ENCODE measurements around the gene ANKS3. TPM values are rescaled to one million over a fixed set of nuclear protein-coding genes. Genes with fewer than 3 reads are reported as not detected.

ANKS3 gene
- total RNA-seq, 2 experiments from 2014 or later = 17.6 to 21.7 TPM

DNA sequence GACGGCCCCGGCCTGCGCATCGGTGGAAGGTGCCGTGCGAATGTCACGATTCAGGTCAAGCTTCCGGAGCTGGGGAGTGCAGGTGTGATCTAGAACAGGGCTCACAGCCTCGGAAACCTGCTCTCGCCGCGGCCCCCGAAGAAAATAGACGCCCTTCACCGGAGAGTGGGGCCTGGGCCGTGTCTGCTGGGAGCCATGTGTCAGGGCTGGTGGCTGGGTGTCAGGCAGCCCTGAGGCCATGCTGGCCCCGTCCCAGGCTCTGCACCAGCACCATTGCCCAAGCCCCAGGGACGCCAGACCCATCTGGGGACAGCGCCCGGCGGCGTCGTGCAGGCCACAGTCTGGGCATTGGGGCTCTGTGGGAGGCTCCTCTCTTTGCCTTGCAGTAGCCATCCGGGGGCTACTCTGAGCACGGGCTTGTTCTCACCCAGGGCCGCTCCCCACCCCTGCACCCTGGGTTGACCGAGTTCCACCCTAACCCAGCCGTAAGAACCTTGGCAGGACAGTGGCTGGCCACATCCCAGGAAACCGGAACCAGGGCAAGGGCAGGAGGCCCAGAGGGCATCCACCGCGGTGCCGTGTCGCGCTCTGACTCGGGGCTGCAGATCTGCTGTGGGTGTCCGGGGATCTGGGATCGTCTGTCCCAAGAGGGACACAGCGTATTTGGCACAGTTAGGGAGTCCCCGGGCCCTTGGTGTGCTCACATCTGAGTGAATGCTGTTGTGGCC, 46.0 kb downstream of the ANKS3 start:
- intact Hi-C loops (cut with micrococcal nuclease; ENCODE audit: unreplicated experiment) = no loop called here
- Histone ChIP-seq H3K4me3 (ENCODE audit: low read depth, low read length, poor library complexity, severe bottlenecking) (no peak overlapping the region), H3K9me3 (ENCODE audit: low read length) (no peaks in the 10 kb centered on the region), H3K4me1 (ENCODE audit: insufficient read depth, low read length, poor library complexity, severe bottlenecking) (peaks cover 6% of the 10 kb centered on the region), H4K20me1 (ENCODE audit: insufficient read depth, low read length) (no peaks in the 10 kb centered on the region), H3K9me2 (ENCODE audit: insufficient read depth, low read length) (no peaks in the 10 kb centered on the region), H3K36me3 (ENCODE audit: insufficient read depth, low read length) (no peaks in the 10 kb centered on the region), H3K4me2 (ENCODE audit: low read length) (no peak overlapping the region), H2AFZ (ENCODE audit: low read length) (no peak overlapping the region), H3K27ac (ENCODE audit: low read depth, low read length, poor library complexity, severe bottlenecking) (no peak overlapping the region), H3K79me2 (ENCODE audit: insufficient read depth, low read depth, low read length) (no peaks in the 10 kb centered on the region)
- TF ChIP-seq EZH2phosphoT487 (IDR thresholded peaks at IDR 0.05; ENCODE audit: borderline replicate concordance, low read depth, low read length) = no peak
- TF ChIP-seq, protein P1, sequence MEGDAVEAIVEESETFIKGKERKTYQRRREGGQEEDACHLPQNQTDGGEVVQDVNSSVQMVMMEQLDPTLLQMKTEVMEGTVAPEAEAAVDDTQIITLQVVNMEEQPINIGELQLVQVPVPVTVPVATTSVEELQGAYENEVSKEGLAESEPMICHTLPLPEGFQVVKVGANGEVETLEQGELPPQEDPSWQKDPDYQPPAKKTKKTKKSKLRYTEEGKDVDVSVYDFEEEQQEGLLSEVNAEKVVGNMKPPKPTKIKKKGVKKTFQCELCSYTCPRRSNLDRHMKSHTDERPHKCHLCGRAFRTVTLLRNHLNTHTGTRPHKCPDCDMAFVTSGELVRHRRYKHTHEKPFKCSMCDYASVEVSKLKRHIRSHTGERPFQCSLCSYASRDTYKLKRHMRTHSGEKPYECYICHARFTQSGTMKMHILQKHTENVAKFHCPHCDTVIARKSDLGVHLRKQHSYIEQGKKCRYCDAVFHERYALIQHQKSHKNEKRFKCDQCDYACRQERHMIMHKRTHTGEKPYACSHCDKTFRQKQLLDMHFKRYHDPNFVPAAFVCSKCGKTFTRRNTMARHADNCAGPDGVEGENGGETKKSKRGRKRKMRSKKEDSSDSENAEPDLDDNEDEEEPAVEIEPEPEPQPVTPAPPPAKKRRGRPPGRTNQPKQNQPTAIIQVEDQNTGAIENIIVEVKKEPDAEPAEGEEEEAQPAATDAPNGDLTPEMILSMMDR (conservative IDR thresholded peaks at IDR 0.05; ENCODE audit: low read length) = no peak
- DNase-seq (ENCODE audit: low spot score) = no peak
- CTCF ChIA-PET (ENCODE audit: unreplicated experiment) = no interaction called here
- BruUV-seq (replicated peaks) = no TSS peak
- POLR2A ChIA-PET = no interaction called here

DNA sequence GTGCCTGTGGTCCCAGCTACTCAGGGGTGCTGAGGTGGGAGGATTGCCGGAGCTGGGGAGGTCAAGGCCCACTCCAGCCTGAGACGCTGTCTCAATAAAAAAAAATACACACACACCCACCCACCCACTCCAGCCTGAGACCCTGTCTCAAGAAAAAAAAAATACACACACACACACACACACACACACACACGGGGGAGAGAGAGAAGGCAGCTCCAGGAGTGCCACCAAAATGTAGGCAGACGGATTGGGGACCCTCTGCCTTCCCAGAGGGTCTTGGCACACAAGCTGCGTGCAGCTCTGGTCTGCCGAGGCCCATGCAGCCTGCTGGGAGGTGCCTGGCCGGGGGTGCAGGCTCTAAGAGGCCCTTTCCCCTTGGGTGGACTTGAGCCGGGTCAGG, 46.7 kb downstream of the ANKS3 start:
- CTCF ChIA-PET (ENCODE audit: unreplicated experiment) = no interaction called here
- no peaks in the 10 kb centered on the region for H3K79me2 ChIP-seq (ENCODE audit: insufficient read depth, low read depth, low read length)
- no peaks in the 10 kb centered on the region for H4K20me1 ChIP-seq (ENCODE audit: insufficient read depth, low read length)
- no peaks in the 10 kb centered on the region for H3K9me2 ChIP-seq (ENCODE audit: insufficient read depth, low read length)
- POLR2A ChIA-PET = no interaction called here
- intact Hi-C loops (cut with micrococcal nuclease; ENCODE audit: unreplicated experiment) = no loop called here
- DNase-seq (ENCODE audit: low spot score) = no peak
- no peak overlapping the region for H3K27ac ChIP-seq (ENCODE audit: low read depth, low read length, poor library complexity, severe bottlenecking)
- TF ChIP-seq, protein P1 (conservative IDR thresholded peaks at IDR 0.05; ENCODE audit: low read length) = no peak
- TF ChIP-seq EZH2phosphoT487 (IDR thresholded peaks at IDR 0.05; ENCODE audit: borderline replicate concordance, low read depth, low read length) = no peak
- no TSS peak for BruUV-seq (replicated peaks)
- no peak overlapping the region for H2AFZ ChIP-seq (ENCODE audit: low read length)
- H3K4me3 ChIP-seq (ENCODE audit: low read depth, low read length, poor library complexity, severe bottlenecking) = no peak overlapping the region
- H3K4me2 ChIP-seq (ENCODE audit: low read length) = no peak overlapping the region
- no peaks in the 10 kb centered on the region for H3K9me3 ChIP-seq (ENCODE audit: low read length)
- H3K36me3 ChIP-seq (ENCODE audit: insufficient read depth, low read length) = no peaks in the 10 kb centered on the region
- H3K4me1 ChIP-seq (ENCODE audit: insufficient read depth, low read length, poor library complexity, severe bottlenecking) = no peaks in the 10 kb centered on the region

DNA sequence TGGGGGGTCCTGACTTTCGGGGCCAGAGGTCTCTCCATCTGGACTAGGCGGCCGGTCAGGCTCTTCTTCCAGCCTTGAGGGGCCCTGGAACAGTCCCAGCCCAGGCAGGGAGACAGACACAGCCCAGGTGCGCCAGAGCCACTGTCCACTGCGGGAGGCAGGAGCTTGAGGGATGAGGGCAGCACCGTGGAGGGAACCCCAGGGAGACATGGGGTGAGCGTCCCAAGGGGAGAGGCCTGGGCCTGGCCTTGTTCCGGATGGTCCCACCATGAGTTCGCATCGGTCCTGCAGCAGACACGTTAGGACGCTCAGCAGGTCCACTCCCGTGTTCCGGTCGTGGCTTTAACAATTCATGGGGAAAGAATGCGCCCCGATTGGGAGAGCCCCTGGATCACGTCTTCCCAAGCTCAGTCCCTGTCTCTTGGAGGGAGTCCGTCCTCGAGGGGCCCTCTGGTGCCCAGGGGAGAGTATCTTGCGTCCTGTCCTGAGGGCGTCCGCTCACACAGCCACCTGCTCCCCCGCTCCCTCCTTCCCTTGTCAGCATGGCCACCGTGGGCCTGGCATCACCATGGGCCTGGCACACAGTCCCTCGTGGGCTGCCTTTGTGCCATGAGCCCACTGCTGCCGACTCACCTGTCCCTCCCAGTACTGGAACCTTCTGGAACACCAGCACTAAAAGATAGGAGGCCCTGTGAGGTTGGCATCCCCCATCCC, 47.4 kb downstream of the ANKS3 start:
- ChIA-PET POLR2A (no interaction called here), CTCF (ENCODE audit: unreplicated experiment) (no interaction called here)
- Histone ChIP-seq H3K4me2 (ENCODE audit: low read length) (no peak overlapping the region), H2AFZ (ENCODE audit: low read length) (no peak overlapping the region), H3K4me3 (ENCODE audit: low read depth, low read length, poor library complexity, severe bottlenecking) (no peak overlapping the region), H4K20me1 (ENCODE audit: insufficient read depth, low read length) (no peaks in the 10 kb centered on the region), H3K79me2 (ENCODE audit: insufficient read depth, low read depth, low read length) (no peaks in the 10 kb centered on the region), H3K9me2 (ENCODE audit: insufficient read depth, low read length) (no peaks in the 10 kb centered on the region), H3K9me3 (ENCODE audit: low read length) (no peaks in the 10 kb centered on the region), H3K27ac (ENCODE audit: low read depth, low read length, poor library complexity, severe bottlenecking) (no peak overlapping the region), H3K4me1 (ENCODE audit: insufficient read depth, low read length, poor library complexity, severe bottlenecking) (no peaks in the 10 kb centered on the region), H3K36me3 (ENCODE audit: insufficient read depth, low read length) (no peaks in the 10 kb centered on the region)
- no TSS peak for BruUV-seq (replicated peaks)
- no peak for TF ChIP-seq EZH2phosphoT487 (IDR thresholded peaks at IDR 0.05; ENCODE audit: borderline replicate concordance, low read depth, low read length)
- TF ChIP-seq, protein P1 (conservative IDR thresholded peaks at IDR 0.05; ENCODE audit: low read length) = no peak
- no peak for DNase-seq (ENCODE audit: low spot score)
- intact Hi-C loops (cut with micrococcal nuclease; ENCODE audit: unreplicated experiment) = no loop called here
